Lower lobe of right lung (tissue), 2 donors: Measurements from ENCODE around the gene NACAD. TPM values are rescaled to one million over a fixed set of nuclear protein-coding genes. Genes with fewer than 3 reads are reported as not detected.

Experiments
- ATAC-seq, 2 donors: fragments of 200-7000 bp; cut with Tn5 transposase; one replicate each; pipeline ENCODE4 v1.9.1; 2020 to 2022; ENCODE audit warnings: mild to moderate bottlenecking in 2 of 2, moderate library complexity in 2 of 2
- DNase-seq: peaks from one replicate; pipeline ENCODE4 v3.0.0-alpha.2; 2020
- H3K27ac ChIP-seq: fragments of 200-600 bp; one replicate; pipeline ENCODE4 v1.8.0; 2022
- H3K27me3 ChIP-seq: fragments of 200-600 bp; one replicate; pipeline ENCODE4 v1.8.0; 2022; ENCODE audit warnings: low read depth
- H3K36me3 ChIP-seq: fragments of 200-600 bp; one replicate; pipeline ENCODE4 v1.8.0; 2022; ENCODE audit warnings: mild to moderate bottlenecking
- H3K4me1 ChIP-seq: fragments of 200-600 bp; one replicate; pipeline ENCODE4 v1.8.0; 2022
- H3K4me3 ChIP-seq: fragments of 200-600 bp; one replicate; pipeline ENCODE4 v1.8.0; 2022; ENCODE audit warnings: mild to moderate bottlenecking
- H3K9me3 ChIP-seq: fragments of 200-600 bp; one replicate; pipeline ENCODE4 v1.8.0; 2022
- intact Hi-C: fragments of 100-400 bp; cut with DNase I; formaldehyde crosslinking; loops from one replicate; pipeline ENCODE4 v1.11.0; 2022
- total RNA-seq: library from RNA; stranded (reverse); fragmentation: NEBNext Ultra II Directional; extraction: Animal tissue kit (Norgen Biotek cat#: 25700); gene quantifications from one replicate; pipeline ENCODE4 v1.2.1, GENCODE V29; 2021
- TF ChIP-seq, protein P1 (sequence below): fragments of 200-600 bp; IDR thresholded peaks from one replicate; pipeline ENCODE4 v1.8.0; 2022; ENCODE audit warnings: antibody characterized with exemption, mild to moderate bottlenecking
- donor health status: DM: no; HTN: yes; CAD: no; lungs with severe emphysema.

Gene NACAD
- total RNA-seq, 1 donor from 2014 or later, result 2.5 TPM

DNA sequence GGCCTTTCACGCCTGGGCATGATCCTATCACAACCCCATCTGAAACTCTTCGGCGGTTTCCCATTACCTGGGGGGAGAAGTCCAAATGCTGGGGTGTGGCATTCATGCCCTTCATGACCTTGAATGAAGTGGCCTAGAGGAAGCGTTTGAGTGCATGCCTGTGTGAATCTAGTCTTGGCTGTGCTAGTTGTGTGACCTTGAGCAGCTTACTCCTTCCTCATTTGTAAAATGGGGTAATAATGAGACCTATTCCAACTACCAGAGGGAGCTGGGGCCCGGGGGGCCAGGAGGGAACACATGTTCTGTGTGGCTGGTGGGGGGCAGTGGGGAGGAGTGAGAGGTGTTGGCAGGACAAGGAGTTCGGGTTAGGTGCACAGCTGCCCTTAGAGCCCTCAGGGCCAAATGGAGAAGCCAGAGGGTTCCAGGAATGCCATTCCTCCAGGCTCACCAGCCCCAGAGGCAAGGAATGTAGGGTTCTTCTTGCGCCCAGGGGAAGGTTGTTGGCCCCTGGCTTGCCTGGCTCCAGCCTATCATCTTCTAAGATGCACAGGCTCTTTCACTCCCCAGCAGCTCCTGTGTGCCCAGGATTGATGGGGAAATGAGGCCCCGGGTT, 44.0 kb upstream of the NACAD start:
- no peaks in the 10 kb centered on the region for H3K27me3 ChIP-seq
- no peaks in the 10 kb centered on the region for H3K9me3 ChIP-seq
- intact Hi-C loops, result no loop called here
- TF ChIP-seq, protein P1, sequence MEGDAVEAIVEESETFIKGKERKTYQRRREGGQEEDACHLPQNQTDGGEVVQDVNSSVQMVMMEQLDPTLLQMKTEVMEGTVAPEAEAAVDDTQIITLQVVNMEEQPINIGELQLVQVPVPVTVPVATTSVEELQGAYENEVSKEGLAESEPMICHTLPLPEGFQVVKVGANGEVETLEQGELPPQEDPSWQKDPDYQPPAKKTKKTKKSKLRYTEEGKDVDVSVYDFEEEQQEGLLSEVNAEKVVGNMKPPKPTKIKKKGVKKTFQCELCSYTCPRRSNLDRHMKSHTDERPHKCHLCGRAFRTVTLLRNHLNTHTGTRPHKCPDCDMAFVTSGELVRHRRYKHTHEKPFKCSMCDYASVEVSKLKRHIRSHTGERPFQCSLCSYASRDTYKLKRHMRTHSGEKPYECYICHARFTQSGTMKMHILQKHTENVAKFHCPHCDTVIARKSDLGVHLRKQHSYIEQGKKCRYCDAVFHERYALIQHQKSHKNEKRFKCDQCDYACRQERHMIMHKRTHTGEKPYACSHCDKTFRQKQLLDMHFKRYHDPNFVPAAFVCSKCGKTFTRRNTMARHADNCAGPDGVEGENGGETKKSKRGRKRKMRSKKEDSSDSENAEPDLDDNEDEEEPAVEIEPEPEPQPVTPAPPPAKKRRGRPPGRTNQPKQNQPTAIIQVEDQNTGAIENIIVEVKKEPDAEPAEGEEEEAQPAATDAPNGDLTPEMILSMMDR, result no peak
- ATAC-seq, result no peak
- H3K36me3 ChIP-seq, result no peaks in the 10 kb centered on the region
- H3K4me3 ChIP-seq, result no peak overlapping the region
- H3K4me1 ChIP-seq, result no peaks in the 10 kb centered on the region
- no peak overlapping the region for H3K27ac ChIP-seq
- no peak for DNase-seq

DNA sequence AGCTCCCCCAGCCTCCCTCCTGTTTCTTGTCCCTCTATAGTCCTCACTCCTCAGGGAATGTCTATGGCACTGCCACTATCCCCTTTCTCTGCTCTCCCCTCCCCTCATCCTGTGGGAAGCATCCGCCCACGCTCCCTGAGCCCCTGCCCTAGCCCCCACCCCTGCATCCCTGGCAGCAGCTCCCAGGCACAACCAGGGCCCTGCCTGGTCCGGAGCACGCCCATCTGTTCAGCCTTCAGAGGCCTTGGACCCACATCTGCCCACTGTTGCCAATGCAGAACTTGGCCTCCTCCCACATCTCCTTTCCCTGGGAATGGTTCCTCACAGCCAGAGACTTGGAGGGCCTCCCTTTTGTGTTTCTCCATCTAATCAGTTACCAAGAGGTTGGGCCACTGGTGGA, 43.1 kb upstream of the NACAD start:
- intact Hi-C loops, result no loop called here
- no peak overlapping the region for H3K4me3 ChIP-seq
- TF ChIP-seq, protein P1, result no peak
- ATAC-seq (no peak), DNase-seq (no peak)
- H3K9me3 ChIP-seq, result no peaks in the 10 kb centered on the region
- no peaks in the 10 kb centered on the region for H3K27me3 ChIP-seq
- no peak overlapping the region for H3K27ac ChIP-seq
- H3K4me1 ChIP-seq, result no peaks in the 10 kb centered on the region
- H3K36me3 ChIP-seq, result no peaks in the 10 kb centered on the region

DNA sequence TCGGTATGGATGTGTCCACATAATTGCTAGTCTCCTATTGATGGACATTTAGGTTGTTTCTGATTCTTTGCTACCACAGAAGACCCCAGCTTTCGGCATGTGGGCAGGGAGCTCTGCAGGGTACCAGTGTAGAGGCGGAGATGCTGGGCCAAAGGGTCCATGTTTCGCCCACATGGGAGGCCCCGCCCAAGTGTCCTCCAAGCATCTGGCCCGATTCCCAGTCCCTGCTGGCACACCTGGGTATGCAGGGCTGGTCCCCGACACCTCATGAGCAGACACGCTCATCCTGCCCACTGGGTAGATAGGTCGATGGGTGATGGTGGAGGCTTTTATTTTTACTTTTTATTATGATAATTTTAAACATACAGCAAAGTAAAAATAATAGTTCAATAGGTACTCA, 42.1 kb upstream of the NACAD start:
- TF ChIP-seq, protein P1, result no peak
- ATAC-seq (no peak), DNase-seq (no peak)
- Histone ChIP-seq H3K27ac (no peak overlapping the region), H3K9me3 (no peaks in the 10 kb centered on the region), H3K36me3 (no peaks in the 10 kb centered on the region), H3K4me3 (no peak overlapping the region), H3K27me3 (no peaks in the 10 kb centered on the region), H3K4me1 (no peaks in the 10 kb centered on the region)
- intact Hi-C loops, result no loop called here

DNA sequence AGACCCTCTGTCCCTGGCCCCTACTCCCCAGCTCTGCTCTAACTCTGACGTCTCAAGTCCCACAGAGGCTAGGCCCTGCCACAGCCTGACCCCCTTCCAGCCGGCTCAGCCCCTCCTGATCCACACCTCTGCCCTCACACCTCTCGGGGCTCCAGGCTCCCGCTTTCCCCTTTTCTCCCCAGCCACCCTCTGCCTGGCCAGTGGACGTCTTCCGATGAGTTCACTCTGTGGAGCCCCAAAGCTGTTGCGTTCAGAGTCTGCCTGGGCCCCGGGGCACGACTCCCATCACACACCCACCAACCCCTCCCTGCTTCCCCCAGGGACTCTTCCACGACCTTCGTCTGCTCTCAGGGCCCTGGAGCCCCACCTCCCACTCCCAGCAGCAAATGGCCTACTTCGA, 41.1 kb upstream of the NACAD start:
- TF ChIP-seq, protein P1, result no peak
- no peak for ATAC-seq
- intact Hi-C loops, result no loop called here
- Histone ChIP-seq H3K9me3 (no peaks in the 10 kb centered on the region), H3K4me1 (no peaks in the 10 kb centered on the region), H3K4me3 (no peak overlapping the region), H3K36me3 (no peaks in the 10 kb centered on the region), H3K27me3 (no peaks in the 10 kb centered on the region), H3K27ac (no peak overlapping the region)
- no peak for DNase-seq

- DNase-seq (no peak), ATAC-seq (no peak)
- Histone ChIP-seq H3K9me3 (no peaks in the 10 kb centered on the region), H3K27ac (no peak overlapping the region), H3K4me3 (no peak overlapping the region), H3K27me3 (no peaks in the 10 kb centered on the region), H3K4me1 (no peaks in the 10 kb centered on the region), H3K36me3 (no peaks in the 10 kb centered on the region)
- intact Hi-C loops, result no loop called here
- TF ChIP-seq, protein P1, result no peak
Measured at GRCh38 chr7:45129181-45129800, 40.5 kb upstream of the NACAD start.
